ENCODE measurements around the gene RNF144A. TPM values are rescaled to one million over a fixed set of nuclear protein-coding genes. Genes with fewer than 3 reads are reported as not detected.
"Not testable (repeated sequence)": the region's sequence is repeated elsewhere in the genome, so short reads cannot be mapped to it uniquely, and the experiment has no call there.

Gene RNF144A
- total and polyA plus RNA-seq, 4 donors: 0.63 to 27.6 (median 4.1) TPM

- H3K4me3 ChIP-seq (ENCODE audit: low read length in 2 of 2); ATAC-seq (ENCODE audit: low FRiP score); H3K27ac ChIP-seq (ENCODE audit: low read depth in 1 of 2, low read length in 2 of 2); H3K27me3 ChIP-seq (ENCODE audit: control insufficient read depth in 1 of 2, insufficient read depth in 2 of 2, low read length in 1 of 2); H3K36me3 ChIP-seq (ENCODE audit: control insufficient read depth in 1 of 2, insufficient read depth in 2 of 2, low read length in 1 of 2); intact Hi-C loops (cut with DNase I); H3K9me3 ChIP-seq (ENCODE audit: control insufficient read depth, low read length); H3K4me1 ChIP-seq (ENCODE audit: control insufficient read depth in 1 of 2, insufficient read depth in 2 of 2, low read length in 2 of 2); DNase-seq: not testable (repeated sequence)
- WGBS, 2 donors: 94 to 95% methylated on average over 6 of the region's 6 CpGs
These were observed 84.2 kb downstream of the RNF144A start for GRCh38 chr2:7001395-7001794.

GRCh38 chr2:7003895-7004294 lies 86.7 kb downstream of the RNF144A start:
- DNase-seq (no peak), ATAC-seq (ENCODE audit: low FRiP score) (no peak)
- Histone ChIP-seq H3K27ac (ENCODE audit: low read depth in 1 of 2, low read length in 2 of 2) (no peak overlapping the region), H3K27me3 (ENCODE audit: control insufficient read depth in 1 of 2, insufficient read depth in 2 of 2, low read length in 1 of 2) (no peaks in the 10 kb centered on the region), H3K9me3 (ENCODE audit: control insufficient read depth, low read length) (no peaks in the 10 kb centered on the region), H3K4me1 (ENCODE audit: control insufficient read depth in 1 of 2, insufficient read depth in 2 of 2, low read length in 2 of 2) (no peaks in the 10 kb centered on the region), H3K4me3 (ENCODE audit: low read length in 2 of 2) (no peak overlapping the region), H3K36me3 (ENCODE audit: control insufficient read depth in 1 of 2, insufficient read depth in 2 of 2, low read length in 1 of 2) (no peaks in the 10 kb centered on the region)
- WGBS, 2 donors: 95 to 96% methylated on average over 3 of the region's 3 CpGs
- intact Hi-C loops (cut with DNase I): no loop called here

GRCh38 chr2:7004636-7005035 lies 87.4 kb downstream of the RNF144A start:
- intact Hi-C loops (cut with DNase I): no loop called here
- no peaks in the 10 kb centered on the region for H3K36me3 ChIP-seq (ENCODE audit: control insufficient read depth in 1 of 2, insufficient read depth in 2 of 2, low read length in 1 of 2)
- ATAC-seq (ENCODE audit: low FRiP score) (no peak), DNase-seq (no peak)
- H3K4me1 ChIP-seq (ENCODE audit: control insufficient read depth in 1 of 2, insufficient read depth in 2 of 2, low read length in 2 of 2): no peaks in the 10 kb centered on the region
- H3K27me3 ChIP-seq (ENCODE audit: control insufficient read depth in 1 of 2, insufficient read depth in 2 of 2, low read length in 1 of 2): no peaks in the 10 kb centered on the region
- 68 to 69% methylated on average over 4 of the region's 4 CpGs for WGBS, 2 donors
- H3K27ac ChIP-seq (ENCODE audit: low read depth in 1 of 2, low read length in 2 of 2): no peak overlapping the region
- no peaks in the 10 kb centered on the region for H3K9me3 ChIP-seq (ENCODE audit: control insufficient read depth, low read length)
- H3K4me3 ChIP-seq (ENCODE audit: low read length in 2 of 2): no peak overlapping the region

DNA sequence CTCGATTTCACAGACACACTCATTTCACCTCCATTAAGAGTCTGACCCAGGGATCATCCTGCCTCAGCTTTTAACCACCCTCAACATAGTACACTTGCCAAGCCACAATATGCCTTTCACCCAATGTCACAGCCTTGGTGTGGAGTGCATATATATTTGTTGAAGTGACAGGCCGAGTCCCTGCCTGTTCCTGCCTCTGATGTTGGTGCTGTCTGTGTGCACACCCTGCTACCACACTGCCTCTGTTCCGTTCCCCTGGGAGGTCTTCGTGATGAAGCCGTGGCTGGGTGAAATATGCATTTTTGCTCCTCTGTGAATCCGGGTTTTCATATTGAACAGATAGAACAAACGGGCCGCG lies 90.3 kb downstream of the RNF144A start:
- no peaks in the 10 kb centered on the region for H3K27me3 ChIP-seq (ENCODE audit: control insufficient read depth in 1 of 2, insufficient read depth in 2 of 2, low read length in 1 of 2)
- intact Hi-C loops (cut with DNase I): no loop called here
- 86 to 92% methylated on average over 9 of the region's 9 CpGs for WGBS, 2 donors
- H3K4me1 ChIP-seq (ENCODE audit: control insufficient read depth in 1 of 2, insufficient read depth in 2 of 2, low read length in 2 of 2): no peaks in the 10 kb centered on the region
- ATAC-seq (ENCODE audit: low FRiP score) (no peak), DNase-seq (no peak)
- H3K9me3 ChIP-seq (ENCODE audit: control insufficient read depth, low read length): no peaks in the 10 kb centered on the region
- H3K4me3 ChIP-seq (ENCODE audit: low read length in 2 of 2): no peak overlapping the region
- H3K36me3 ChIP-seq (ENCODE audit: control insufficient read depth in 1 of 2, insufficient read depth in 2 of 2, low read length in 1 of 2): no peaks in the 10 kb centered on the region
- no peak overlapping the region for H3K27ac ChIP-seq (ENCODE audit: low read depth in 1 of 2, low read length in 2 of 2)

GRCh38 chr2:7007846-7008741 lies 90.9 kb downstream of the RNF144A start:
- no peaks in the 10 kb centered on the region for H3K4me1 ChIP-seq (ENCODE audit: control insufficient read depth in 1 of 2, insufficient read depth in 2 of 2, low read length in 2 of 2)
- no peaks in the 10 kb centered on the region for H3K27me3 ChIP-seq (ENCODE audit: control insufficient read depth in 1 of 2, insufficient read depth in 2 of 2, low read length in 1 of 2)
- no peak overlapping the region for H3K27ac ChIP-seq (ENCODE audit: low read depth in 1 of 2, low read length in 2 of 2)
- peak; percentile 70 for ATAC-seq (ENCODE audit: low FRiP score)
- no peaks in the 10 kb centered on the region for H3K36me3 ChIP-seq (ENCODE audit: control insufficient read depth in 1 of 2, insufficient read depth in 2 of 2, low read length in 1 of 2)
- peak; percentile 87 to 93 for DNase-seq
- intact Hi-C loops (cut with DNase I): no loop called here
- 19 to 30% methylated on average over 23 to 24 of the region's 24 CpGs for WGBS, 2 donors
- no peak overlapping the region for H3K4me3 ChIP-seq (ENCODE audit: low read length in 2 of 2)
- H3K9me3 ChIP-seq (ENCODE audit: control insufficient read depth, low read length): no peaks in the 10 kb centered on the region

- no peaks in the 10 kb centered on the region for H3K27me3 ChIP-seq (ENCODE audit: control insufficient read depth in 1 of 2, insufficient read depth in 2 of 2, low read length in 1 of 2)
- H3K9me3 ChIP-seq (ENCODE audit: control insufficient read depth, low read length): no peaks in the 10 kb centered on the region
- H3K27ac ChIP-seq (ENCODE audit: low read depth in 1 of 2, low read length in 2 of 2): no peak overlapping the region
- no peak overlapping the region for H3K4me3 ChIP-seq (ENCODE audit: low read length in 2 of 2)
- intact Hi-C loops (cut with DNase I): no loop called here
- H3K4me1 ChIP-seq (ENCODE audit: control insufficient read depth in 1 of 2, insufficient read depth in 2 of 2, low read length in 2 of 2): no peaks in the 10 kb centered on the region
- DNase-seq (no peak), ATAC-seq (ENCODE audit: low FRiP score) (no peak)
- 83 to 92% methylated on average over 11 of the region's 11 CpGs for WGBS, 2 donors
- H3K36me3 ChIP-seq (ENCODE audit: control insufficient read depth in 1 of 2, insufficient read depth in 2 of 2, low read length in 1 of 2): no peaks in the 10 kb centered on the region
These were observed 92.1 kb downstream of the RNF144A start for GRCh38 chr2:7009207-7009911.

DNA sequence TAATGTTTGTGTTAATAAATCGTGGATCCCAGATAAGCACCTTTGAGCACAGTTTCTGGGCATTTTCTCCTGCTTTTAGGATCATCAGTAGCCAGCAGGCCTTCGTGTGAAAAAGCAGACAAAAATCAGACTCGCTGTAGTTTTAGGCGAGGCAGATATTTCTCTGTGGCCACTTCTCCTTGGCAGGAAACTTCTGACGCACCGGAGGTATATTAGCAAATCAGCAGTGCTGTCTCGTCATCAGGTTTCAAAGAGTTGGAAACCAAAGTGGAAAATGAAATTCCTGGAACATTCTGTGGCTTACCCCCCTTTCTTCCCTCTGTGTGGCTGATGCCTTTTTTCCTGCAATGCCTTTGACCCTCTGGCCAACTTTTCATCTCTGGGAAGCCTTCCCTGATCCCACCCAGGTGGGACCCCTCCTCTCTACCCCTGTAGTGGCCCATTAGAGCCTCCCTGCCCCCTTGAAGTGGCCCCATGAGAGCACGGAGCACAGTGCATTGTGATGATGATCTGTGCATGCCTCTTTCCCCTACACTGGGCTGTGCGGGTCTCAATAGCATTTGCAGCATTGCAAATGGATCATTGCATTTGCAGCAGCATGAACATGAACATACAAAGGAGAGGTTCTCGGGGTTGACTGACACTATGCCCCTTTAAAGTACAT lies 93.3 kb downstream of the RNF144A start:
- Histone ChIP-seq H3K27ac (ENCODE audit: low read depth in 1 of 2, low read length in 2 of 2) (no peak overlapping the region), H3K27me3 (ENCODE audit: control insufficient read depth in 1 of 2, insufficient read depth in 2 of 2, low read length in 1 of 2) (no peaks in the 10 kb centered on the region), H3K4me1 (ENCODE audit: control insufficient read depth in 1 of 2, insufficient read depth in 2 of 2, low read length in 2 of 2) (no peaks in the 10 kb centered on the region), H3K4me3 (ENCODE audit: low read length in 2 of 2) (no peak overlapping the region), H3K9me3 (ENCODE audit: control insufficient read depth, low read length) (no peaks in the 10 kb centered on the region), H3K36me3 (ENCODE audit: control insufficient read depth in 1 of 2, insufficient read depth in 2 of 2, low read length in 1 of 2) (no peaks in the 10 kb centered on the region)
- intact Hi-C loops (cut with DNase I): no loop called here
- no peak for DNase-seq
- ATAC-seq (ENCODE audit: low FRiP score): peak; percentile 44
- 58 to 65% methylated on average over 10 of the region's 10 CpGs for WGBS, 2 donors

GRCh38 chr2:7011356-7012083 lies 94.3 kb downstream of the RNF144A start:
- ATAC-seq (ENCODE audit: low FRiP score) (no peak), DNase-seq (no peak)
- intact Hi-C loops (cut with DNase I): no loop called here
- no peak overlapping the region for H3K4me3 ChIP-seq (ENCODE audit: low read length in 2 of 2)
- no peak overlapping the region for H3K27ac ChIP-seq (ENCODE audit: low read depth in 1 of 2, low read length in 2 of 2)
- no peaks in the 10 kb centered on the region for H3K9me3 ChIP-seq (ENCODE audit: control insufficient read depth, low read length)
- H3K4me1 ChIP-seq (ENCODE audit: control insufficient read depth in 1 of 2, insufficient read depth in 2 of 2, low read length in 2 of 2): no peaks in the 10 kb centered on the region
- H3K27me3 ChIP-seq (ENCODE audit: control insufficient read depth in 1 of 2, insufficient read depth in 2 of 2, low read length in 1 of 2): no peaks in the 10 kb centered on the region
- H3K36me3 ChIP-seq (ENCODE audit: control insufficient read depth in 1 of 2, insufficient read depth in 2 of 2, low read length in 1 of 2): no peaks in the 10 kb centered on the region
- WGBS, 2 donors: 90 to 97% methylated on average over 7 of the region's 7 CpGs
